SK-N-MC (cell line): ENCODE results near the gene BUD23.

Experiments
- EZH2 ChIP-seq: fragments of 200-600 bp; sonication (generic); IDR thresholded peaks from one replicate; pipeline ENCODE4 v1.6.1; 2017; ENCODE audit warnings: antibody characterized with exemption
- FOXP2 ChIP-seq: optimal IDR thresholded peaks from 2 replicates; pipeline ENCODE3; 2011; ENCODE audit warnings: mild to moderate bottlenecking, moderate library complexity; ENCODE audit not compliant: insufficient read depth; ENCODE audit errors: extremely low read length, control extremely low read depth
- POLR2AphosphoS5 ChIP-seq: IDR thresholded peaks from 2 replicates; pipeline ENCODE4 v1.6.1; 2012; ENCODE audit warnings: mild to moderate bottlenecking, low read depth, low read length, borderline replicate concordance

DNA sequence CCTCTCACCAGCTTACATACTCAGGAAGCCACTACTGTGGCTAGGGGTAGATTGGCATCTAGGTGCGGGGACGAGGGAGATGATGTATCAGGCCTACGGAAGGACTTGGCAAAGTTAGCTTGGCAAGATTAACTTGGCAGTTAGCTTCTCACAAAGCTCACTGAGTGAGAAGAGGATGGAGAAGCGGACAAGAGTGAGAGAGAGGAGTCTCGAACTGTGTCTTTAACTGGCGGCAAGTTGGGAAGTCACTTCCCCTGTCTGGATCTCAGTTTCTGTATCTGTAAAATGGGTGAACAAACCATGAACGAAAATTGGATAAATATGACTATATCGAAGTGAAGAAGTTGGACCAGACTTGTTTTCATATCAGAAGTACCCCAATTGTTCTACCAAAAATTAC is 49.6 kb upstream of the BUD23 start:
- TF ChIP-seq POLR2AphosphoS5 (no peak), EZH2 (no peak), FOXP2 (no peak)
